NCI-H82 (cell line): ENCODE results near the gene AGPAT2.

ENCODE experiments used
- DNase-seq: peaks from one replicate; lab custom pipeline; 2025; lab: John Stamatoyannopoulos, UW

The AGPAT2 gene

DNA sequence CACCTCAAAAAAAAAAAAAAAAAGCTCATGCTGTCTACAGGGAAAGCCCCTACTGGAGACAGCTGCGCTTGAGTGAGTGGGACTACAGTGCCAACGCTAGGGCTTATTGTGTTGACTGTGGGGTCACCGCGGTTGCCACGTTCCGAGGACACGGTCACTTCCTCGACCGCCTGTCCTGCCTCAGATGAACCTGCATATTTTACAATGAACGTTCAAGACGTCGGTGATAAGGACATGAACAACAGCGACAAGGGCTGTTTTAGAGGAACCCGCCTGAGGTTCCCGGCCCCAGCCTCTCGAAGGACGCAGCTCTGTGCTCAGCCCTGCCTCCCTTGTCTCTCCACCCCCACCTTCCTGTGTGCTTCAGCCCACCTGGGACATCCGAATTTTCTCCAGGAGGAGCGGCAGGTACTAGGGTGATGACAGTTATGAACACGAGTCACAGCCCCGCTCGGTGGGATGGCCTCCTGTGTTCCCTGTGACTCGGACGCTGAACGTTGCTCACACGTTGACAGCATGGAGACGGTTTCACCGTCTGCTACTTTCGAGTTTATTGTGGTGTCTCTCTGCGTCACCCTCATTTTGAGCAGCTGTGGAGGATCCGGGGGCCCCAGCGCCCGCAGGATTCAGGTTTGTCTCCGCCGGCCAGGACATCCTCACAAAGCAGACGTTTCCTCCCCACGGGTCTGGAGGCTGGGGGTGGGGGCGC, 13.9 kb upstream of the AGPAT2 start:
- peak; percentile 32 for DNase-seq

DNA sequence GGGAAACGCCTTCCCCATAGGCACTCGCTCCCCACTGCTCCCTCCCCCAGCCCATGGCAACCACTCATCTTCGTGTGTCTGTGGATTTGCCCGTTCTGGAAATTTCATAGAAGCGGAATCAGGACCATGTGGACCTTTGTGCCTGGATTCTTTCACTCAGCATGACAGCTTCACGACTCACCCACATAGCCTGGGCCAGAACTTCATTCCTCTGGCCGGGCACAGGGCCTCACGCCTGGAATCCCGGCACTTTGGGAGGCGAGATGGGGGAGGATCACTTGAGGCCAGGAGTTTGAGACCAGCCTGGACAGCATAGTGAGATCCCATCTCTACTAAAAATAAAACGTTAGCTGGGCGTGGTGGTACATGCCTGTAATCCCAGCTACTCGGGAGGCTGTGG, 13.0 kb upstream of the AGPAT2 start:
- no peak for DNase-seq

DNA sequence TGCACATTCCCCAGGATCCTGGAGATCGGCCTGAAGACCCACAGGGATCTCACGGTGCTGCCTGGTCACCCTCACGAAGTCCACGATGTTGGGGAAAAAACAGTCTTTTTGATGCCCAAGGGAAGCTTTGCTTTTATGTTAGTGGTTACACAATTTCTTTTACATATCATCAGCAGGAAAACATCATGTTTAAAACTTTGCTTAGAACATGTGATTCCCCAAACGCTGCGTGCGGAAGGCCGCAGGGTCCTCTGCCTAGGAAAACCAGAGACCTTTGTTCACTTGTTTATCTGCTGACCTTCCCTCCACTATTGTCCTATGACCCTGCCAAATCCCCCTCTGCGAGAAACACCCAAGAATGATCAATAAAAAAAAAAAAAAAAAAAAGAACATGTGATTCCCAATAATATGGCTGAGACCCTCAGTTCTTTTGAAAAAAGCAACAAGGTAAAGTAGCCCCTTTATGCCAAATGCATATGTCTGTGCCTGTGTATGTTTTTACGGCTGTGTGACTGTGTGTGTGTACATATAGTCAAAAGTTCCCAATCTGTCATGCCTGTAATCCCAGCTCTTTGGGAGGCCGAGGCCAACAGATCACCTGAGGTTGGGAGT, 11.5 kb upstream of the AGPAT2 start:
- no peak for DNase-seq

DNA sequence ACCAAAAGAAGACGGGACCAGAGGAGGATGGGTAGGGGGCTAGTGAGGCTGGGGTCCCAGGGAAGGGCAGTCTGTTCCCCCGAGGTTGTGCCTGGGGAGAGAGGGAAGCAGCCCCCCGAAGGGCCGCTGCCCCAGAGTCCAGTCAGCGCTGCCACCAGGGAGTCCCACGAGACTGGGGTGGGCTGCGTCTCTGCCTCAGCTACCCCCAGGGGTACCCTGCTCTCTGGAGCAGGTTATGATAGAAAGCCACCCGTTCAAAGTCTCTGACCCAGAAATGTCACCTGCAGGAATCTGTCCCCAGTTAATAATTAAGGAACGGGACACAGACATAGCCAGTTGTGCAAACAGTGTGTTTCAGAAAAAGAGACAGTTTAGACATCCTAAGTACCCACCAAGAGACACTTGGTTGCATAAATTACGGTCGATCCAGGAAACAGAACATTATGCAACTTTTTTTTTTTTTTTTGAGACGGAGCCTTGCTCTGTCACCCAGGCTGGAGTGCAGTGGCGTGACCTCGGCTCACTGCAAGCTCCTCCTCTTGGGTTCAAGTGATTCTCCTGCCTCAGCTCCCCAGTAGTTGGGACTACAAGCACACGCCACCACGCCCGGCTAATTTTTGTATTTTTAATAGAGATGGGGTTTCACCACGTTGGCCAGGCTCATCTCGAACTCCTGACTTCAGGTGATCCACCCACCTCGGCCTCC, 10.7 kb upstream of the AGPAT2 start:
- no peak for DNase-seq

- DNase-seq = no peak
Measured at GRCh38 chr9:136697146-136697820, 10.0 kb upstream of the AGPAT2 start.

- peak; percentile 64 for DNase-seq
Measured at GRCh38 chr9:136696502-136696901, 9.2 kb upstream of the AGPAT2 start.

GRCh38 chr9:136695955-136696354, 8.7 kb upstream of the AGPAT2 start:
- DNase-seq = peak; percentile 68

DNA sequence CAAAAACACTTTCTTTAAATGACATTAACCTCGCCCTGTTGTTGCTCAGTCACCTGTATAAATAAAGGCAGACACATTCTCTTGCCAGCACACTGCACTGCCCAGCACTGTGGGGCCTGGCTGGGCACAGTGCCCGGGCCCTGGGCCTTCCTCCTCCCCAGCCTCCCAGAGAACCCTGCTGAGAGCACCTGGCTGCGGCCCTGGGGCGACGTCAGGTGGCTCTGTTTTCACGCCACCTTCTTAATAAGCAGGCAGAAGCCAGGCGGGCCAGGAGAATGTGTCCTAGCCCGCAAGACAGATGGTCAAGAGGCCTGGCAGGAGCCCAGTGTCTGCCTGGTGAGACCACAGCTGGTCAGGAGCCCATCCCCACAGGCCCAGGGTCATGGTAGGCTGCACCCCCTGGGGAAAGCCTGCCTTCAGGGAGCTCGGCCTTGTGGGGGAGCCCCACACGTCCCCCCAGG, 8.2 kb upstream of the AGPAT2 start:
- DNase-seq = peak; percentile 62

DNA sequence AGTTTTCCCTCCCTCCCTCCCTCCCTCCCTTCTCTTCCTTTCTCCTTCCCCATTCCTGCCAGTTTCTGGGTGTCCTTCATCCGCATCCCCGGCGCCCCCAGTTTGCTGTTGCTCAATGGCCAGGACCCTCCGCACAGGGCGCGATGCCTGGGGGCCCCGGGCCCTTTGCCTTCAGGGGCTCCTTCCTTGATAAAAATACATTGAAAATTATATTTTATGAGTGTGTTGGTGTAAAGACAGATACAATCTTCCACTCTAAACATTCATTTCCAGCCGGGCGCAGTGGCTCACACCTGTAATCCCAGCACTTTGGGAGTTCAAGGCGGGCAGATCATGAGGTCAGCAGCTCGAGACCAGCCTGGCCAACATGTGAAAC, 7.6 kb upstream of the AGPAT2 start:
- DNase-seq = no peak

DNA sequence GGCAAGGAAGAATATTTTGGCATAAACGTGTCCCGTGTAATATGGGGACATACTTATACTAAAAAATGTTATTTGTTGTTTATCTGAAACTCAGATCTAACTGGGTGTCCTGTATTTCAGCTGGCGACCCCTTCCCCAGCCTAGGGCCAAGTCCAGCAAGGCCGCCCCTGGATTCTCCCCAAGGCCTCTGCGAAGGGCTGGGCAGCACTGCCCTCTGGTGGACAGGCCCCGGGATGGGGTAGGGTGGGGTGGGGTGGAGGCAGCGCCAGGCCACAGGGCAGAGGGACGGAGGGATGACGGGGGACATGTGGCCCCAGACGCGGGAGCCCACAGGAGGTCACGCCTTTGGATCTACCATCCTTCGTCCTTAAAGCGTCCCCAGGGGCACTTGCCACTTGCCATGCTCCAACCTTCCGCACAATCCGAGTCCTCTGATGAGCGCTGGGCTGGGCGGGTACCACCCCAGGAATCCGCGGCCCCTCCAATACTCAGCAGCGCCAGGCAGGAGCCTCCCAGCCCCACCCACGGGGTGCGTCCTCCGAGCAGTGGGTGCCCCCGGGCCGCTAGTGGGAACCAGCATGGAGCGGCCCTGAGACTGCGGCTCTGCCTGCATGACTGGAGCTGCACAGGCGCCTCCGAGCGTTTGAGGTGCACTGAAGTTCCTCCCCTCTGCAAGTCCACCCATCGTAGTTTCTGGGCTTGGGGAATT, 7.1 kb upstream of the AGPAT2 start:
- peak; percentile 61 for DNase-seq

DNA sequence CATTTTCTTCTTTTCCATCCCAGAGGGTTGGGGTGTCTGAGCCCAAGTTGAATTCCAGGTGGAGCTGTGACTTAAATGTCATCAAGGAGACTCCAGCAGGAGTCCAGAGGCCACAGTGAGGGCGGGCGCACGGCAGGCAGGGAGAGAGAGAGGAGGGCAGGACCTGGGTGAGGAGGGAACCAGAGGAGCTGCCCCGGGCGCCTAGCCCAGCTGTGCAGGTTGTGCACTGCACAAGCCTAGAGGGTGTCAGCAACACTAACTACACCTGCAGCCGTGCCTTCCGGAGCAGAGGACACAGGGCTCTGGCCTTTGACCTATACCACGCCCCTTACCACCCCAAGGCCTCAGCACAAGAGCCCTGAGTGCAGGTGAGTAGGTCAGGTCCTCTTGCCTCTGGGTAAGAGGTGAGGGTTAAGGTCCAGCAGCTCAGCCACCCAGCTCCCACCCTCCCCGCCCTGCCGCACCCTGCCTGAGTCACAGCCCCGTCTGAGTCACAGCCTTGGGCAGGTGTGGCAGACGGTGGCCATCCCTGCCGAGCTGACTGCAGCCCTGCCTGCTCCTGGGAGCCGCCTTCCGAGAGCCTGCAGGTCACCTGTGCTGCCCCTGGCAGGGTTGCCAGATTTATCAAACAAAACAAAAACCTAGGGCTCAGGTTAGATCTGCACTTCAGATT, 6.4 kb upstream of the AGPAT2 start:
- DNase-seq = no peak

DNA sequence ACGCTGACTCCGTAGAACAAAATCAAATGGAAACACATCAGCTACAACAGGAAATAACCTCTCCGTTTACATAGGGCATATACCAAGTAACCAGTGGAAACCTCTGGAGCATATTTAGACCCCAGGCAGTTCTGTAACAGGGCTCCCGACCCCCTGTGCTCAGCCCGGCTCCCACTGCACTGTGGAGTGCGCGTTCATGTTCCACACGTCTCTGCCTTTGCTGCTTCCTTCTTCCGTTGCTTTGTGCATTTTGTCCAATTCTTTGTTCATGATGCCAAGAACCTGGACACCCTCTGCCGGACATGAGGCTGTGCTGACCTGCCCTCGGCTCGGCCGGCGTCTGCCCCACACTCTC, 5.9 kb upstream of the AGPAT2 start:
- DNase-seq = no peak

DNA sequence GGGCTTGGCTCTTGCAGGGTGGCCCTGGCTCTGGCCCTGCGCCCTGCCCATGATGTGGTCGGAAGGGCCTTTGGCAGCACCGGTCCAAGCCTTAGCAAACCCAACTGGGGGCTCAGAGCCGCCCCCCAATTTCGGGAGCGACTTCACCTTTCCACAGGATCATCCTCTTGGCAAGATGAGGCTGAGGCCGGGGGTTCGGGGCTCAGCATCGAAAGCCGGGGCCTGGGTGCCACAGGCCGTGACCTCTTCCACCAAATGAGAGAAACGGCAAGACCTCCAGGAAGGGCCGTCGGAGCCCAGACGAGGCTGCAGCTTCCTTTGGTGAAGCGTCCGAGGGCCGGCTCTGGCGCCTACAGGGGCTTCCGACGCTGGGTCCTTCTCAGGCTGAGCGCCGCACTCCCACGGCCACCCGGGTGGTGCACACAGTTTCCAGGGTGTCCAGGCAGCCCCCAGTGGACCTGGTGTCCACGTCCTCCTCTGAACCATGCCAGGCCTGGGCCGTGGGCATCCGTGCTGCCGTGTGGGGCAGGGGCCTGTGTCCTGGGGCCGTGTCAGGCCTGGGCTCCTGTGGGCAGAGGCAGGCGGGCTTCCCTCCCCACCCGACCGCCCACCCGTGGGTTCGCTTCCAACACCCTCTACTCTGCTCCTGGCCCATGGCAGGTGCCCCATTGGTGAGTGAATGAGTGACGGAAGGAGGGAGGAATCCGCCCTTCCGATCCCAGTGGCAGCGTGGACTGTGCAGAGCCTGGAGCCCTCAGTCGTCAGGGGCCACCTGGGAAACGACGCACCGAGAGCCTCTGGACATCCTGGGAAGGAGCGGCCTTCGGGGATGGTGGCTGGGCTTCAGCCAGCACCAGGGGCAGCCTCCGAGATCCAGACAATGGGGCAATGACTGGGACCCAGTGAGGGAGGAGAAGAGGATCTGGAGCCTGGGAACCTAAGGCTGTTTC, 5.2 kb upstream of the AGPAT2 start:
- DNase-seq = no peak

DNA sequence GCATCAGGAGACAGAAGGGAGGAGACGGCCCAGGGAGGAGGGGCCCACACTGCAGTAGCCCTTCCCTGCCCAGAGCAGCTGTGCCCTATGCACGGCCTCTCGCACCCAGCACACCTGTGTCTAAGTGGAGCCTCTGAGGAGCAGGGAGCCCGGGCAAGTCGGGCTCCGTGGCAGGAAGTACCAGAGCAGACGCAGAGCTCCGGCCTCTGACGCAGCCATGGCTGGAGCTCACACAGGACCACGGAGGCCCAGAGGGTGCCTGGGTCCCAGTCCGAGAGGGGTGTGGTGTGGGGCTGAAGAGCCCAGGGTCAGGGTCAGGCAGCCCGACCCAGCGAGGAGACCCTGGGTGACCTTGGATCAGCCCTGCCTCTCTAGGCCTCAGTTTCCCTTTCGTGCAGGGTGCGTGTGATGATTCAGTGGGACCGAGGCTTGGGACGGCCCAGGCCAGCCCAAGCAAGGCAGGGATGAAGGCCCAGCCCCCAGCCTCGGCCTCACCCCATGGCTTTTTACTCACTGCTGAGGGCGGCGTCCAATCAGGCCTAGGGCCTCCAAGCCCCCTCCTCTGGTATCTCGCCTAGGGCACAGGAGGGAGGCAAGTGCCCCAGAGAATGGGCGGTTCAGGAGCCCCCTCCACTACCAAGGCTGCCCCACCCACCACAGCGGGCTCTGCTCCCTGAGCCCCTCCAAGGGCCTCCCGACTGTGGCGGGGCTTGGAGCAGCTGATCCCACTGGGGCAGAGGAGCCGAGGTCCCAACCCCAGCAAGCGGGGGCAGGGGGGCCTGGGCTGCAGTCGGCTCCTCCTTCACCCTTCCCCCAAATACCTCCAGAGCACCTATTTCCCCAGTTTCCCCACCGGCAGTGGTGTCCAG, 4.3 kb upstream of the AGPAT2 start:
- DNase-seq = no peak

- DNase-seq = no peak
Measured at GRCh38 chr9:136690806-136691261, 3.6 kb upstream of the AGPAT2 start.

GRCh38 chr9:136690104-136690805, 3.0 kb upstream of the AGPAT2 start:
- no peak for DNase-seq

GRCh38 chr9:136689108-136689460, 1.8 kb upstream of the AGPAT2 start:
- DNase-seq = no peak

DNA sequence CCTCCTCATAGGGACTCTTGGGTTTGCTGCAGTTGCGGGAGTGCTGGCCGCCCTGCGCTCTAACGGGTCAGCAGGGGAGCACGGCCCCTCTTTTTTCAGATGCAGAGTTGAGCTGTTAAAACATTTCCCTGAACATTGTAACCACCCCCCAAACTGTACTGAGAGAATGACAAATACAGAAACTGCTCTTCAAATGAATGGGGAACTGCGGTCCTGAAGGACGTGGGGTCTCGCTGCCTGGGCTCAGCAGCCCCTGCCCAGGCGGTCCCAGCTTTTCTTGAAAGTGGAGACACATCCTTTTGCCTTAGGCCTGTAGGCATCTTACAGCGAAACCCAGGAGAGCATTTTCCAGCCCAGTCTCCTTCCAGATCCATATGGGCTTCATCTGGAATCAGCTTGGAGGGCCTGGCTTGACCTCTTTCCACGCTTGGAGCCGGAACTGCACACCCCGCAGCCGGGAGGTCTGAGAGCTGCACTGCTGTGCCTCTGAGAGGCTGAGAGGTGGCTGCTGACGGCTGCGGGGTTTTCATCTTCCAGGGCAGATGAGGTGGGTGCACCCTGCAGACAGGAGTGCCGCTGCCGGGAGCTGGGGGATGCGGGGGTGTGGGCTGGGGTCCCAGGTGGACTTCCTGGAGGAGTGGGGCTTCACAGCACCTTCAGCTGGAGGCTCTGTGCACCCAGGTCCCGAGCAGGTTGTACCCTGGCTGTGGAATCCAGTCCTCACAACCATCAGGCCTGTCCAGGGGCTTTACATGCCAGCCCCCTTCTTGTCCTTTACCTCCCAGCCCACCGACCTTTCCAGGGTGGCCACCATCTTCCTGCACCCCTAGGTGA, 1.2 kb upstream of the AGPAT2 start:
- DNase-seq = peak; percentile 34
